HFF-Myc (cell line): ENCODE data around the gene MDM1.
A peak's percentile ranks its signal among the peaks of the same experiment; 100 is the strongest.

Experiments used
- DNase-seq: peaks from one replicate; pipeline ENCODE4 v3.0.0-alpha.2; 2011; ENCODE audit warnings: low read depth; ENCODE audit errors: extremely low read depth
- H3K4me3 ChIP-seq: replicated peaks from 2 replicates; pipeline ENCODE4 v1.5.1; 2011; ENCODE audit warnings: low read depth, mild to moderate bottlenecking, control low read depth, low read length
- CTCF ChIP-seq: IDR thresholded peaks from 2 replicates; pipeline ENCODE4 v1.5.1; 2012; ENCODE audit warnings: mild to moderate bottlenecking, low read depth, low read length, control low read depth; ENCODE audit errors: missing control alignments

The MDM1 gene

GRCh38 chr12:68336889-68337303 is 4.7 kb upstream of the MDM1 start:
- no peak for DNase-seq
- TF ChIP-seq CTCF: no peak
- H3K4me3 ChIP-seq: no peak overlapping the region

GRCh38 chr12:68335462-68335861 is 3.3 kb upstream of the MDM1 start:
- no peak overlapping the region for H3K4me3 ChIP-seq
- no peak for TF ChIP-seq CTCF
- DNase-seq: no peak

DNA sequence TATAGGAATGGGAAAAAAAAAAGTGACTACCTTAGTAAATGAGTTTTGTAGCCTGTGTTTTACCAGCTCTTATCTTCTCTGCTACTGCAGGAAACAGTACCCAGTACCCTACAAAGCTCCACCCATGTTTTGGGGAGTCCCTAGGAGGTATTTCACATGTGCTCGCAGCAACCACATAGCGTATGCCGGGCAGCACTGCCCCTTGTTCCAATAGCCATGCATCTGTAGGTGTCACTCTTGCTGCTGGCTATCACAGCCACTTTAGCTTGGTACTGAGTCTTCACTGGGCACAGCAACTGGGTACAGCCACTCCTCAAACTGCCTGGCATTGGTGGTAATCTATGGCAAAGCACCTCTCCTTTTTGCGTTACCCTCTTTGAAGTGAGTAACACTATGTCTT is 2.0 kb upstream of the MDM1 start:
- TF ChIP-seq CTCF: no peak
- DNase-seq: no peak
- H3K4me3 ChIP-seq: no peak overlapping the region

GRCh38 chr12:68332728-68333630 is 817 bp upstream of the MDM1 start:
- DNase-seq: no peak
- H3K4me3 ChIP-seq: peak overlapping the region; percentile 76
- TF ChIP-seq CTCF: no peak

- no peak for TF ChIP-seq CTCF
- H3K4me3 ChIP-seq: peak overlapping the region; percentile 76
- DNase-seq: no peak
Observed at GRCh38 chr12:68331500-68331868, 678 bp downstream of the MDM1 start.

GRCh38 chr12:68327896-68328295 is 4.3 kb downstream of the MDM1 start:
- no peak for DNase-seq
- H3K4me3 ChIP-seq: no peak overlapping the region
- TF ChIP-seq CTCF: no peak
